Tibial nerve (tissue), 4 donors: ENCODE results near the gene FAM171A1. TPM values are rescaled to one million over a fixed set of nuclear protein-coding genes. Genes with fewer than 3 reads are reported as not detected.
"Not testable (repeated sequence)": the region's sequence is repeated elsewhere in the genome, so short reads cannot be mapped to it uniquely, and the experiment has no call there.

Experiments
- DNase-seq, 2 donors: peaks; one replicate each; pipeline ENCODE4 v3.0.0-alpha.2; 2019; ENCODE audit warnings: low spot score in 2 of 2
- H3K27ac ChIP-seq, 4 donors: fragments of 200-600 bp; sonication (generic) in 3 of 4; one replicate each; pipeline ENCODE4 v1.5.1; 2017 to 2019; ENCODE audit warnings: mild to moderate bottlenecking in 1 of 4
- H3K27me3 ChIP-seq, 2 donors: fragments of 200-600 bp; sonication (generic) in 1 of 2; one replicate each; pipeline versions ENCODE4 v1.5.1 to v1.6.0; 2017 to 2019
- H3K36me3 ChIP-seq, 3 donors: fragments of 200-600 bp; sonication (generic); one replicate each; pipeline ENCODE4 v1.5.1; 2018 to 2019
- H3K4me1 ChIP-seq, 4 donors: fragments of 200-600 bp; sonication (generic) in 3 of 4; one replicate each; pipeline ENCODE4 v1.5.1; 2017 to 2019
- H3K4me3 ChIP-seq, 4 donors: fragments of 200-600 bp; sonication (generic) in 3 of 4; one replicate each; pipeline ENCODE4 v1.5.1; 2017 to 2019; ENCODE audit warnings: mild to moderate bottlenecking in 1 of 4, moderate library complexity in 1 of 4
- H3K9me3 ChIP-seq, 4 donors: fragments of 200-600 bp; sonication (generic) in 3 of 4; one replicate each; pipeline ENCODE4 v1.5.1; 2017 to 2019
- CTCF ChIP-seq, 5 experiments: fragments of 200-600 bp in 3 of 5; fragments of 450-650 bp in 2 of 5; sonication (generic) in 3 of 5; IDR thresholded peaks; one replicate each; pipeline ENCODE4 v1.5.1; 2016 to 2019; ENCODE audit warnings: antibody characterized with exemption in 5 of 5, mild to moderate bottlenecking in 3 of 5, moderate library complexity in 2 of 5
- EP300 ChIP-seq, 2 donors: sonication (generic); formaldehyde crosslinking; IDR thresholded peaks; one replicate each; pipeline ENCODE4 v1.6.1; 2017; ENCODE audit warnings: antibody characterized with exemption in 2 of 2, mild to moderate bottlenecking in 1 of 2
- POLR2A ChIP-seq, 2 donors: fragments of 450-650 bp; IDR thresholded peaks; one replicate each; pipeline ENCODE4 v1.6.1; 2017; ENCODE audit warnings: antibody characterized with exemption in 2 of 2, mild to moderate bottlenecking in 2 of 2, moderate library complexity in 2 of 2
- WGBS, 2 donors: methylation state at CpG; one replicate each; pipeline ENCODE4 v1.1.5; 2018; 5-methylcytosine and 5-hydroxymethylcytosine counted together
- total RNA-seq, 4 donors: library from RNA; depleted of rRNA; stranded (reverse); fragments of >200 nt; gene quantifications; one replicate each; pipeline ENCODE4 v1.1.0, GENCODE V29; 2016

Gene FAM171A1
- total RNA-seq, 4 donors from 2014 or later: 15.3 to 31.2 (median 21.2) TPM

- DNase-seq: no peak
- H3K36me3 ChIP-seq: no peaks in the 10 kb centered on the region
- H3K4me1 ChIP-seq: no peaks in the 10 kb centered on the region
- no peak overlapping the region for H3K4me3 ChIP-seq
- 91 to 92% methylated on average over 5 of the region's 5 CpGs for WGBS, 2 donors
- no peak overlapping the region for H3K27ac ChIP-seq
- no peaks in the 10 kb centered on the region for H3K27me3 ChIP-seq
- TF ChIP-seq CTCF (IDR thresholded peaks at IDR 0.05) (no peak), EP300 (IDR thresholded peaks at IDR 0.05) (no peak), POLR2A (IDR thresholded peaks at IDR 0.05) (no peak)
- H3K9me3 ChIP-seq: peaks cover 0 to 6% (median 3%) of the 10 kb centered on the region in 4 donors
Measured at GRCh38 chr10:15408557-15408956, 37.5 kb upstream of the FAM171A1 start.

- Histone ChIP-seq H3K9me3 (peaks cover 0 to 9% (median 3%) of the 10 kb centered on the region in 4 donors), H3K27ac (no peak overlapping the region), H3K4me1 (no peaks in the 10 kb centered on the region), H3K27me3 (no peaks in the 10 kb centered on the region), H3K36me3 (no peaks in the 10 kb centered on the region), H3K4me3 (no peak overlapping the region)
- WGBS, 2 donors: 89% methylated on average over 3 of the region's 3 CpGs
- TF ChIP-seq CTCF (IDR thresholded peaks at IDR 0.05): no peak
- TF ChIP-seq EP300 (IDR thresholded peaks at IDR 0.05): no peak
- TF ChIP-seq POLR2A (IDR thresholded peaks at IDR 0.05): no peak
- no peak for DNase-seq
Measured at GRCh38 chr10:15405319-15405718, 34.2 kb upstream of the FAM171A1 start.

GRCh38 chr10:15401382-15401781, 30.3 kb upstream of the FAM171A1 start:
- Histone ChIP-seq H3K36me3 (no peaks in the 10 kb centered on the region), H3K27me3 (no peaks in the 10 kb centered on the region), H3K9me3 (peaks cover 0 to 9% (median 3%) of the 10 kb centered on the region in 4 donors), H3K4me3 (no peak overlapping the region), H3K4me1 (no peaks in the 10 kb centered on the region), H3K27ac (no peak overlapping the region)
- no peak for DNase-seq
- TF ChIP-seq EP300 (IDR thresholded peaks at IDR 0.05) (no peak), CTCF (IDR thresholded peaks at IDR 0.05) (no peak), POLR2A (IDR thresholded peaks at IDR 0.05) (no peak)

- not testable (repeated sequence) for H3K27ac ChIP-seq, H3K4me1 ChIP-seq, H3K36me3 ChIP-seq, H3K4me3 ChIP-seq, DNase-seq, H3K9me3 ChIP-seq, H3K27me3 ChIP-seq
Measured at GRCh38 chr10:15400461-15400860, 29.4 kb upstream of the FAM171A1 start.

GRCh38 chr10:15399060-15399661, 28.1 kb upstream of the FAM171A1 start:
- Histone ChIP-seq H3K27ac (no peak overlapping the region), H3K9me3 (peaks cover 0 to 3% (median 0%) of the 10 kb centered on the region in 4 donors), H3K4me1 (no peaks in the 10 kb centered on the region), H3K27me3 (no peaks in the 10 kb centered on the region), H3K4me3 (no peak overlapping the region), H3K36me3 (no peaks in the 10 kb centered on the region)
- 50 to 56% methylated on average over 1 of the region's 1 CpG for WGBS, 2 donors
- no peak for DNase-seq
- no peak for TF ChIP-seq POLR2A (IDR thresholded peaks at IDR 0.05)
- TF ChIP-seq CTCF (IDR thresholded peaks at IDR 0.05): no peak
- TF ChIP-seq EP300 (IDR thresholded peaks at IDR 0.05): no peak

GRCh38 chr10:15395935-15396334, 24.8 kb upstream of the FAM171A1 start:
- Histone ChIP-seq H3K27ac (no peak overlapping the region), H3K36me3 (no peaks in the 10 kb centered on the region), H3K9me3 (no peaks in the 10 kb centered on the region), H3K4me1 (no peaks in the 10 kb centered on the region), H3K27me3 (no peaks in the 10 kb centered on the region), H3K4me3 (no peak overlapping the region)
- no peak for DNase-seq
- no peak for TF ChIP-seq CTCF (IDR thresholded peaks at IDR 0.05)
- TF ChIP-seq EP300 (IDR thresholded peaks at IDR 0.05): no peak
- TF ChIP-seq POLR2A (IDR thresholded peaks at IDR 0.05): no peak
- 67 to 79% methylated on average over 3 of the region's 3 CpGs for WGBS, 2 donors
